HepG2 (cell line): ENCODE data around the gene RRAGA. TPM values are rescaled to one million over a fixed set of nuclear protein-coding genes. Genes with fewer than 3 reads are reported as not detected.

Experiments
- ATAC-seq: fragments of 200-7000 bp; cut with Tn5 transposase; 3 replicates; pipeline ENCODE4 v1.9.1; 2020; ENCODE audit warnings: mild to moderate bottlenecking, moderate library complexity
- BruUV-seq: library from RNA; stranded (reverse); fragments of 400-500 nt; replicated peaks from 2 replicates; lab custom pipeline; 2021; lab: Mats Ljungman, UMichigan
- CTCF ChIA-PET: fragments of 300-600 bp; formaldehyde crosslinking; extraction: SDS; loops from one replicate; lab custom pipeline; 2021; ENCODE audit warnings: low total read pairs, inconsistent platforms, low intra/inter-chr PET ratio; lab: Yijun Ruan, JAX
- POLR2A ChIA-PET: fragments of 350-600 bp; sonication (Branson Sonifier 250); formaldehyde crosslinking; loops from one replicate; lab custom pipeline; 2020; ENCODE audit warnings: antibody characterized with exemption, inconsistent platforms; lab: Yijun Ruan, JAX
- DNase-seq: peaks from one replicate; pipeline ENCODE4 v3.0.0-alpha.2; 2015; ENCODE audit warnings: low spot score
- FAIRE-seq: peaks from 3 replicates; lab custom pipeline; 2011; peaks lifted over from hg19 to GRCh38; lab: Jason Lieb, UNC
- H2AFZ ChIP-seq: one replicate; pipeline ENCODE4 v1.6.1; 2011; ENCODE audit warnings: low read length, inconsistent platforms
- H3K27ac ChIP-seq: fragments of 300-600 bp; 3 replicates; pipeline ENCODE4 v1.8.0; 2011; ENCODE audit warnings: mixed run types, mild to moderate bottlenecking, mixed read lengths, low read length, inconsistent platforms; ENCODE audit not compliant: insufficient read depth; ENCODE audit errors: extremely low read length
- H3K27me3 ChIP-seq, 2 experiments: fragments of 200-600 bp in 1 of 2; 2 replicates in 1 of 2; 3 replicates in 1 of 2; pipeline versions ENCODE4 v1.6.0 to v1.8.0; 2011; ENCODE audit warnings: low read length in 2 of 2, mild to moderate bottlenecking in 2 of 2, moderate library complexity in 2 of 2, inconsistent platforms in 1 of 2; ENCODE audit not compliant: insufficient read depth in 2 of 2, control insufficient read depth in 1 of 2
- H3K36me3 ChIP-seq, 2 experiments: fragments of 200-600 bp in 1 of 2; replicated peaks in 1 of 2; 2 replicates in 1 of 2; 3 replicates in 1 of 2; pipeline versions ENCODE4 v1.5.1 to v1.8.0; 2011; ENCODE audit warnings: low read length in 2 of 2, inconsistent platforms in 1 of 2; ENCODE audit not compliant: insufficient read depth in 2 of 2, control insufficient read depth in 1 of 2
- H3K4me1 ChIP-seq: 2 replicates; pipeline ENCODE4 v1.5.1; 2012; ENCODE audit warnings: low read length, inconsistent platforms; ENCODE audit not compliant: insufficient read depth
- H3K4me2 ChIP-seq: 2 replicates; pipeline ENCODE4 v1.6.0; 2011; ENCODE audit warnings: low read depth, low read length, inconsistent platforms
- H3K4me3 ChIP-seq, 3 experiments: fragments of 200-600 bp in 1 of 3; sonication (generic), shearing (Covaris generic) in 1 of 3; replicated peaks in 1 of 3; 2 replicates each; pipeline ENCODE4 v1.5.1; 2011 to 2016; ENCODE audit warnings: low read length in 3 of 3, inconsistent platforms in 2 of 3, low read depth in 2 of 3, mild to moderate bottlenecking in 2 of 3, control low read depth in 1 of 3, mixed read lengths in 1 of 3; ENCODE audit not compliant: insufficient read depth in 1 of 3
- H3K79me2 ChIP-seq: one replicate; pipeline ENCODE4 v1.6.1; 2011; ENCODE audit warnings: low read length, inconsistent platforms; ENCODE audit not compliant: insufficient read depth
- H3K9ac ChIP-seq: 2 replicates; pipeline ENCODE4 v1.6.0; 2011; ENCODE audit warnings: mild to moderate bottlenecking, low read depth, low read length, inconsistent platforms; ENCODE audit not compliant: insufficient read depth
- H3K9me3 ChIP-seq: 2 replicates; pipeline ENCODE4 v1.5.1; 2012; ENCODE audit warnings: mild to moderate bottlenecking, low read length
- H4K20me1 ChIP-seq: 2 replicates; pipeline ENCODE4 v1.6.0; 2011; ENCODE audit warnings: inconsistent platforms, mild to moderate bottlenecking, low read length, moderate library complexity; ENCODE audit not compliant: insufficient read depth
- ARNT ChIP-seq: fragments of 450-650 bp; IDR thresholded peaks from 2 replicates; pipeline ENCODE4 v1.6.1; 2017
- CTCF ChIP-seq: sonication (generic); formaldehyde crosslinking; IDR thresholded peaks from 2 replicates; pipeline ENCODE4 v1.5.0; 2020; ENCODE audit warnings: mild to moderate bottlenecking, missing genetic modification reagents, moderate library complexity
- POGZ ChIP-seq: sonication (generic); formaldehyde crosslinking; IDR thresholded peaks from 2 replicates; pipeline ENCODE4 v1.4.0; 2020; ENCODE audit warnings: mild to moderate bottlenecking, missing genetic modification reagents
- ZNF567 ChIP-seq: sonication (generic); formaldehyde crosslinking; IDR thresholded peaks from 2 replicates; pipeline ENCODE4 v1.8.1; 2023; ENCODE audit warnings: mild to moderate bottlenecking, missing genetic modification reagents, borderline replicate concordance
- WGBS: methylation state at CpG from one replicate; pipeline ENCODE4 v1.1.6; 2017; ENCODE audit warnings: low lambda C conversion rate; 5-methylcytosine and 5-hydroxymethylcytosine counted together
- in situ Hi-C: cut with HindIII; loops from 2 replicates; pipeline ENCODE4 v1.10.0; 2017; ENCODE audit warnings: low pct_unique_long_range_greater_than_20kb; ENCODE audit not compliant: extremely low pct_ligation_motif_present
- intact Hi-C: fragments of 100-400 bp; cut with micrococcal nuclease; formaldehyde crosslinking; loops from one replicate; pipeline ENCODE4 v1.10.0; 2022; ENCODE audit not compliant: unreplicated experiment
- polyA plus RNA-seq, 8 experiments: library from polyadenylated mRNA; depleted of rRNA in 3 of 8; stranded (reverse) in 7 of 8; unstranded in 1 of 8; fragments of >200 nt; fragmentation: Illumina TruSeq in 4 of 8; extraction: Trizol in 4 of 8; gene quantifications; 2 replicates each; pipeline versions ENCODE4 v1.2.1 to v1.2.3, GENCODE V29; 2011 to 2016; ENCODE audit warnings: low read depth in 4 of 8, missing spikeins in 1 of 8, mixed read lengths in 1 of 8; ENCODE audit not compliant: insufficient read depth in 1 of 8
- total RNA-seq, 5 experiments: library from RNA; depleted of rRNA; stranded (reverse); fragments of >200 nt; fragmentation: Illumina TruSeq; extraction: Trizol; gene quantifications; 2 replicates each; pipeline ENCODE4 v1.2.3, GENCODE V29; 2016; ENCODE audit warnings: low read depth in 1 of 5

The RRAGA gene
- total and polyA plus RNA-seq, 2 of the 13 experiments (the other 11 are each of a cell fraction or from before 2014, with no cell fraction given), result 37.5 to 118 TPM

DNA sequence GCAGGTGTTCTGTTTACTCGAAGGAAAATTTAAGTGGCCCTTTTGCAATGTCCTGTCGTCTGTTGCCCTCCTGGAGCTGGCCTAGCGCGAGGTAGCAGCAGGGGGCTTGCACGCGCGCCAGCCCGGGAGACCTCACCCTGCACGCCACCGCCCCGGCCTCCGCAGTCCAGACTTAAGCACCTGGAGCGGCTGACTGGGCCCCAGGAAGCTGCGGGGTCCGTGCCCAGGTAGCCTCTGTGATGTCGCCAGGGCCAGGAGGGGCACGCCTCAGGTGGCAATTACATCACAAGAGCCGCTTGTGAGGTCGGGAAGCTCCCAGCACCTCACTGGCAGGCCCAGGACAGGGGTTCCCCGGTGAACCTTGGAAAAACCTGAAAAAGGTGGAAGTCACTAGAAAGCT, 16.2 kb upstream of the RRAGA start, which contains the start of gene SAXO1:
Gene SAXO1 (minus strand): TSS at position 195 of the 400 bp plus-strand sequence. CDS start 301 bp downstream, outside the sequence.
- WGBS, result 17% methylated on average over 2 of the region's 20 CpGs
- no peak for ATAC-seq
- peaks cover 0 to 5% of the 10 kb centered on the region in 2 experiments; a peak in 1 of 5 replicates for H3K27me3 ChIP-seq
- H3K4me2 ChIP-seq, result no peak within 1 kb of the TSS
- FAIRE-seq, result no peak
- POLR2A ChIA-PET, result no interaction called here
- intact Hi-C loops (no loop called here), in situ Hi-C loops (loop anchor here (25.0 kb wide), 1 partner anchor 1221 kb away; no protein-coding TSS in a partner anchor)
- no peak within 1 kb of the TSS for H3K27ac ChIP-seq
- H3K9me3 ChIP-seq, result no peaks in the 10 kb centered on the region
- no peak within 1 kb of the TSS for H3K9ac ChIP-seq
- H3K79me2 ChIP-seq, result no peaks in the 10 kb centered on the region
- H3K4me3 ChIP-seq, result no peak within 1 kb of the TSS
- DNase-seq, result no peak
- CTCF ChIA-PET, result no interaction called here
- no peaks in the 10 kb centered on the region for H3K4me1 ChIP-seq
- no peaks in the 10 kb centered on the region for H4K20me1 ChIP-seq
- H3K36me3 ChIP-seq, result no peaks in the 10 kb centered on the region
- no TSS peak for BruUV-seq
- H2AFZ ChIP-seq, result no peak within 1 kb of the TSS
- TF ChIP-seq ARNT, result no peak
- TF ChIP-seq POGZ, result no peak
- TF ChIP-seq, all 625 proteins: peak for 0

DNA sequence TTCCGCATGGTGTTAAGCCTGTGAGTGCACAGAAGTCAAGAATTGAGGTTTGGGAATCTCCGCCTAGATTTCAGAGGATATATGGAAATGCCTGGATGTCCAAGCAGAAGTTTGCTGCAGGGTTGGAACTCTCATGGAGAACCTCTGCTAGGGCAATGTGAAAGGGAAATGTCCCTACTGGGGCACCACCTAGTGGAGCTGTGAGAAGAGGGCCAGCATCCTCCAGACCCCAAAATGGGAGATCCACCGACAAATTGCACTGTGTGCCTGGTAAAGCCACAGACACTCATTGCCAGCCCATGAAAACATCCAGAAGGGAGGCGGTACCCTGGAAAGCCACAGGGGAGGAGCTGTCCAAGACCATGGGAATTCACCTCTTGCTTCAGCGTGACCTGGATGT, 12.6 kb upstream of the RRAGA start:
- Histone ChIP-seq H3K79me2 (no peaks in the 10 kb centered on the region), H4K20me1 (no peaks in the 10 kb centered on the region), H3K36me3 (no peaks in the 10 kb centered on the region), H3K4me2 (no peak overlapping the region), H3K9me3 (no peaks in the 10 kb centered on the region), H3K27me3 (0 out of 5 replicates have a peak, but pooled peaks cover 0 to 5% of the 10 kb centered on the region in 2 experiments), H2AFZ (no peak overlapping the region), H3K4me3 (no peak overlapping the region), H3K27ac (no peak overlapping the region), H3K9ac (no peak overlapping the region), H3K4me1 (no peaks in the 10 kb centered on the region)
- CTCF ChIA-PET, result no interaction called here
- POLR2A ChIA-PET, result no interaction called here
- in situ Hi-C loops, result loop anchor here (25.0 kb wide), 1 partner anchor 1224 kb away; no protein-coding TSS in a partner anchor
- intact Hi-C loops, result no loop called here
- WGBS, result 78% methylated on average over 5 of the region's 5 CpGs
- no TSS peak for BruUV-seq
- ATAC-seq (peak; percentile 63; the same call in 2 of the 3 replicates), FAIRE-seq (no peak), DNase-seq (no peak)
- TF ChIP-seq ZNF567, result no peak
- TF ChIP-seq CTCF (CRISPR knock-in tag), result peak; percentile 29; the same call in 1 of the 2 replicates
